ENCODE measurements around the gene GOT1.

Gene GOT1

DNA sequence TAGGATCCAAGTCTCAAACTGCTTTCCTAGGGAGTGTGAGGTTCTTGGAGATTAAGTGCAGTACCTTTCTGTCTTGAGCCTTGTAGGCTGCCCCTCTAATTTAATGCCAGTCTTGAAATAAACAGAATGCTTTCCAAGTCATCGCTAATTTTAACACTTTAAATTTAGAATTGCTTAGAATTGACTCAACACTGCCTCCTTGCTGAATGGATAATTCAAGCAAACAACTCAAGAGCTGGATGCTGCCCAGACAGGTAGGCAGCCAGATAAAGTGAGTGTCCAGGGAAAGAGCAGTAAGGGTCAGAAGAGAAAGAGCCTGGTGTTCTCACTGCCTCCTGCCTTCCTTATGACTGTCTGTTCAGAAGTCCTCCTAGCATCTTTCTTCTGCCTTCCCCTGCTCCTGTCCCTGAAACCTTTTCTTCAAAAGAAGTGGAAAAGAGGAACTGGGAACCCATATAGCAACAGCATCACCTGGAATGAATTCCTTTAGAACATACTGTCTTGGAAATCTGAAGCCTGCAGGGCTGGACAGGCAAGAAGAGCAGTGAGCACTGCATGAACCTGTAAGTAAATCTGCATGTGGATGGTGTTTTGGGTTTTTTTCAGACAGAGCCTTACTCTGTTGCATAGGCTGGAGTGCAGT is 3.1 kb upstream of the GOT1 start:
- no peak overlapping the region for H3K4me3 ChIP-seq (ENCODE audit: low read length)
- no peak for DNase-seq (ENCODE audit: low read depth)
- TF ChIP-seq CTCF (conservative IDR thresholded peaks at IDR 0.05; ENCODE audit: low read length): no peak; the same call in 1 of the 2 replicates

GRCh38 chr10:99432881-99433280 is 2.5 kb upstream of the GOT1 start:
- no peak for TF ChIP-seq CTCF (conservative IDR thresholded peaks at IDR 0.05; ENCODE audit: low read length)
- DNase-seq (ENCODE audit: low read depth): no peak
- H3K4me3 ChIP-seq (ENCODE audit: low read length): no peak overlapping the region

DNA sequence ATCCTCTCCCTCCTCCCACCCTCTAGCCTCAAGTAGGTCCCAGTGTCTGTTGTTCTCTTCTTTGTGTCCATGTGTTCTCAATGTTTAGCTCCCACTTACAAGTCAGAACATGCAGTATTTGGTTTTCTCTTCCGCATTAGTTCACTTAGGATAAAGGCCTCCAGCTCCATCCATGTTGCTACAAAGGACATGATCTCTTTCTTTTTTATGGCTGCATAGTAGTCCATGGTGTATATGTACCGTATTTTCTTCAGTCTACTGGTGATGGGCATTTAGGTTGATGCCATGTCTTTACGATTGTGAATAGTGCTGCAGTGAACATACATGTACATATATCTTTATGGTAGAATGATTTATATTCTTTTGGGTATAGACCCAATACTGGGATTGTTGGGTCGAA is 1.6 kb upstream of the GOT1 start:
- peak overlapping the region; percentile 96; the same call in 1 of the 2 replicates for H3K4me3 ChIP-seq (ENCODE audit: low read length)
- no peak for TF ChIP-seq CTCF (conservative IDR thresholded peaks at IDR 0.05; ENCODE audit: low read length)
- no peak for DNase-seq (ENCODE audit: low read depth)

GRCh38 chr10:99431190-99431760 is 851 bp upstream of the GOT1 start:
- DNase-seq (ENCODE audit: low read depth): peak; percentile 58
- peak overlapping the region; percentile 96 for H3K4me3 ChIP-seq (ENCODE audit: low read length)
- no peak for TF ChIP-seq CTCF (conservative IDR thresholded peaks at IDR 0.05; ENCODE audit: low read length)

- H3K4me3 ChIP-seq (ENCODE audit: low read length): peak overlapping the region; percentile 100
- DNase-seq (ENCODE audit: low read depth): peak; percentile 35
- TF ChIP-seq CTCF (conservative IDR thresholded peaks at IDR 0.05; ENCODE audit: low read length): peak; percentile 14; the same call in 1 of the 2 replicates
Observed at GRCh38 chr10:99430116-99430450, 341 bp downstream of the GOT1 start.

- peak overlapping the region; percentile 100 for H3K4me3 ChIP-seq (ENCODE audit: low read length)
- DNase-seq (ENCODE audit: low read depth): no peak
- no peak for TF ChIP-seq CTCF (conservative IDR thresholded peaks at IDR 0.05; ENCODE audit: low read length)
Observed at GRCh38 chr10:99429517-99430095, 818 bp downstream of the GOT1 start.
